Measurements from ENCODE around the gene CYB561D2. TPM values are rescaled to one million over a fixed set of nuclear protein-coding genes. Genes with fewer than 3 reads are reported as not detected.

The CYB561D2 gene
- total and polyA plus RNA-seq, 2 of the 13 experiments (the other 11 are each of a cell fraction or from before 2014, with no cell fraction given) = 11.1 to 17.2 TPM

- 0 out of 2 replicates have a peak, but pooled peaks have one; percentile 17 for TF ChIP-seq E2F1 (CRISPR knock-in tag; IDR thresholded peaks at IDR 0.05)
- TF ChIP-seq ZNF75D (CRISPR knock-in tag; IDR thresholded peaks at IDR 0.05; ENCODE audit: borderline replicate concordance) = no peak
- TF ChIP-seq MLXIP (CRISPR knock-in tag; IDR thresholded peaks at IDR 0.05; ENCODE audit: borderline replicate concordance) = 0 out of 2 replicates have a peak, but pooled peaks have one; percentile 4
- TF ChIP-seq HDAC2 (CRISPR knock-in tag; IDR thresholded peaks at IDR 0.05) = 0 out of 2 replicates have a peak, but pooled peaks have one; percentile 10
- peak; percentile 18; the same call in 1 of the 2 replicates for TF ChIP-seq ZNF225 (CRISPR knock-in tag; IDR thresholded peaks at IDR 0.05)
- peak in 1 of 2 experiments; percentile 58; a peak in 1 of 4 replicates for TF ChIP-seq POLR2A (IDR thresholded peaks at IDR 0.05; ENCODE audit: insufficient read depth in 1 of 2, low read depth in 2 of 2, low read length in 2 of 2)
- TF ChIP-seq ZNF639 (CRISPR knock-in tag; conservative IDR thresholded peaks at IDR 0.05) = no peak
- 0 out of 2 replicates have a peak, but pooled peaks have one; percentile 15 for TF ChIP-seq ZNF580 (CRISPR knock-in tag; IDR thresholded peaks at IDR 0.05; ENCODE audit: borderline replicate concordance, low read depth)
- peak; percentile 44; the same call in 1 of the 2 replicates for TF ChIP-seq RAD21 (CRISPR knock-in tag; IDR thresholded peaks at IDR 0.05)
- TF ChIP-seq TAF1 (CRISPR knock-in tag; IDR thresholded peaks at IDR 0.05) = peak; percentile 36; the same call in 1 of the 2 replicates
- 0 out of 2 replicates have a peak, but pooled peaks have one; percentile 11 for TF ChIP-seq ZNF746 (CRISPR knock-in tag; IDR thresholded peaks at IDR 0.05)
- TF ChIP-seq ZNF30 (CRISPR knock-in tag; IDR thresholded peaks at IDR 0.05) = no peak
- TF ChIP-seq ZNF607 (CRISPR knock-in tag; IDR thresholded peaks at IDR 0.05; ENCODE audit: borderline replicate concordance) = no peak
- TF ChIP-seq SOX6 (IDR thresholded peaks at IDR 0.05) = no peak
- no peak for TF ChIP-seq SOX6 (CRISPR knock-in tag; IDR thresholded peaks at IDR 0.05)
- 0 out of 2 replicates have a peak, but pooled peaks have one; percentile 58 for TF ChIP-seq GLI4 (CRISPR knock-in tag; IDR thresholded peaks at IDR 0.05; ENCODE audit: borderline replicate concordance)
- TF ChIP-seq ARHGAP35 (CRISPR knock-in tag; IDR thresholded peaks at IDR 0.05; ENCODE audit: borderline replicate concordance) = 0 out of 2 replicates have a peak, but pooled peaks have one; percentile 47
- TF ChIP-seq TFDP1 (CRISPR knock-in tag; IDR thresholded peaks at IDR 0.05; ENCODE audit: borderline replicate concordance) = peak; percentile 21; the same call in 1 of the 2 replicates
- TF ChIP-seq TBX2 (CRISPR knock-in tag; IDR thresholded peaks at IDR 0.05; ENCODE audit: borderline replicate concordance) = peak; percentile 9; the same call in 1 of the 2 replicates
- TF ChIP-seq ARNTL (CRISPR knock-in tag; IDR thresholded peaks at IDR 0.05) = peak; percentile 51
- TF ChIP-seq NPAS2 (CRISPR knock-in tag; IDR thresholded peaks at IDR 0.05; ENCODE audit: borderline replicate concordance) = no peak
- no peak; the same call in 1 of the 2 replicates for TF ChIP-seq ZNF441 (CRISPR knock-in tag; IDR thresholded peaks at IDR 0.05; ENCODE audit: borderline replicate concordance)
- TF ChIP-seq ZBTB38 (CRISPR knock-in tag; IDR thresholded peaks at IDR 0.05) = no peak
- TF ChIP-seq KLF16 (CRISPR knock-in tag; IDR thresholded peaks at IDR 0.05) = 0 out of 4 replicates have a peak, but pooled peaks of 1 of the 2 experiments have one; percentile 33
Observed at GRCh38 chr3:50320853-50321335, 29.8 kb upstream of the CYB561D2 start (continued).
